ENCODE measurements around the gene FGF3. TPM values are rescaled to one million over a fixed set of nuclear protein-coding genes. Genes with fewer than 3 reads are reported as not detected.

The FGF3 gene
- total and polyA plus RNA-seq, 4 donors = not detected

DNA sequence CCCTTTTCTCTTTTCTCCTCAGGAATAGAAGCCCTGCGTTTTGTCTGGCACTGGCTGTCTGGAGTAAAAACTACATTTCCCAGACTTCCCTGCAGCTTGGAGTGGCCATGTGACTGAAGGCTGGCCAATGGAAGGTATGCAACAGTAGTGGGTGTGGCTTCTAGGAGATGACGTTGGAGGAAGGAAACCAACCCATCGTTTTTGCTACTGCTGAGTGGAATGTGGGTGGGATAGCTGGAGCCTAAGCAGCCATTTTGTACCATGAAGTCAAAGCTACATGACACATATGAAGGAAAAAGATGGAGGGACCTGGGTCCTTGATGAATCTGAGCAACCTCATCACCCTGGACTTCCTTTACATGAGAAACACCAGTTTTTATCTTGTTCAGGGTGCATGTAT, 19.6 kb downstream of the FGF3 start:
- H3K27ac ChIP-seq (ENCODE audit: low read depth in 1 of 2, low read length in 1 of 2) = no peak overlapping the region
- H3K4me3 ChIP-seq = no peak overlapping the region
- TF ChIP-seq CTCF (IDR thresholded peaks at IDR 0.05; ENCODE audit: control extremely low read depth, extremely low read depth) = no peak
- no peaks in the 10 kb centered on the region for H3K36me3 ChIP-seq (ENCODE audit: control insufficient read depth in 4 of 4, insufficient read depth in 4 of 4, low read length in 4 of 4)
- DNase-seq = no peak
- peaks cover 0 to 6% (median 1%) of the 10 kb centered on the region in 4 donors for H3K9me3 ChIP-seq (ENCODE audit: control insufficient read depth in 4 of 4, insufficient read depth in 3 of 4, low read length in 3 of 4)
- WGBS, 2 donors = 20 to 23% methylated on average over 3 of the region's 3 CpGs
- ATAC-seq (ENCODE audit: insufficient read depth, low FRiP score) = no peak
- H3K9ac ChIP-seq (ENCODE audit: insufficient read depth in 1 of 2, low read length in 2 of 2) = no peak overlapping the region
- H3K4me1 ChIP-seq (ENCODE audit: control insufficient read depth in 5 of 5, insufficient read depth in 5 of 5, low read length in 5 of 5) = no peaks in the 10 kb centered on the region
- peaks cover 0 to 6% (median 2%) of the 10 kb centered on the region in 3 donors for H3K27me3 ChIP-seq (ENCODE audit: control insufficient read depth in 3 of 3, insufficient read depth in 3 of 3, low read length in 2 of 3)

GRCh38 chr11:69799097-69799496, 20.1 kb downstream of the FGF3 start:
- H3K36me3 ChIP-seq (ENCODE audit: control insufficient read depth in 4 of 4, insufficient read depth in 4 of 4, low read length in 4 of 4) = no peaks in the 10 kb centered on the region
- peaks cover 0 to 6% (median 2%) of the 10 kb centered on the region in 3 donors for H3K27me3 ChIP-seq (ENCODE audit: control insufficient read depth in 3 of 3, insufficient read depth in 3 of 3, low read length in 2 of 3)
- DNase-seq (no peak), ATAC-seq (ENCODE audit: insufficient read depth, low FRiP score) (no peak)
- H3K27ac ChIP-seq (ENCODE audit: low read depth in 1 of 2, low read length in 1 of 2) = no peak overlapping the region
- H3K9me3 ChIP-seq (ENCODE audit: control insufficient read depth in 4 of 4, insufficient read depth in 3 of 4, low read length in 3 of 4) = peaks cover 0 to 6% (median 1%) of the 10 kb centered on the region in 4 donors
- no peak overlapping the region for H3K9ac ChIP-seq (ENCODE audit: insufficient read depth in 1 of 2, low read length in 2 of 2)
- no peak overlapping the region for H3K4me3 ChIP-seq
- TF ChIP-seq CTCF (IDR thresholded peaks at IDR 0.05; ENCODE audit: control extremely low read depth, extremely low read depth) = no peak
- no peaks in the 10 kb centered on the region for H3K4me1 ChIP-seq (ENCODE audit: control insufficient read depth in 5 of 5, insufficient read depth in 5 of 5, low read length in 5 of 5)
- WGBS, 2 donors = 90 to 100% methylated on average over 3 of the region's 3 CpGs

GRCh38 chr11:69797737-69798528, 21.3 kb downstream of the FGF3 start:
- WGBS, 2 donors = 73 to 80% methylated on average over 14 of the region's 14 CpGs
- H3K27me3 ChIP-seq (ENCODE audit: control insufficient read depth in 3 of 3, insufficient read depth in 3 of 3, low read length in 2 of 3) = peaks cover 0 to 3% (median 0%) of the 10 kb centered on the region in 3 donors
- no peak for ATAC-seq (ENCODE audit: insufficient read depth, low FRiP score)
- H3K27ac ChIP-seq (ENCODE audit: low read depth in 1 of 2, low read length in 1 of 2) = no peak overlapping the region
- no peaks in the 10 kb centered on the region for H3K4me1 ChIP-seq (ENCODE audit: control insufficient read depth in 5 of 5, insufficient read depth in 5 of 5, low read length in 5 of 5)
- TF ChIP-seq CTCF (IDR thresholded peaks at IDR 0.05; ENCODE audit: control extremely low read depth, extremely low read depth) = no peak
- DNase-seq = no peak
- no peak overlapping the region for H3K4me3 ChIP-seq
- no peaks in the 10 kb centered on the region for H3K36me3 ChIP-seq (ENCODE audit: control insufficient read depth in 4 of 4, insufficient read depth in 4 of 4, low read length in 4 of 4)
- H3K9ac ChIP-seq (ENCODE audit: insufficient read depth in 1 of 2, low read length in 2 of 2) = no peak overlapping the region
- H3K9me3 ChIP-seq (ENCODE audit: control insufficient read depth in 4 of 4, insufficient read depth in 3 of 4, low read length in 3 of 4) = peaks cover 0 to 8% (median 1%) of the 10 kb centered on the region in 4 donors
